K562 (cell line): ENCODE results near the gene SLC25A51. TPM values are rescaled to one million over a fixed set of nuclear protein-coding genes. Genes with fewer than 3 reads are reported as not detected.

ENCODE experiments used
- ARID2 ChIP-seq: fragments of 450-650 bp; IDR thresholded peaks from 2 replicates; pipeline ENCODE4 v1.6.1; 2017; ENCODE audit warnings: antibody characterized with exemption, mild to moderate bottlenecking
- ATF1 ChIP-seq, 2 experiments: fragments of 450-650 bp in 1 of 2; IDR thresholded peaks; 2 replicates each; pipeline ENCODE4 v1.6.1; 2016; ENCODE audit warnings: missing compliant biosample characterization in 1 of 2, missing genetic modification characterization in 1 of 2
- CREBBP ChIP-seq: IDR thresholded peaks from one replicate; pipeline ENCODE4 v1.6.1; 2012; ENCODE audit warnings: low read depth, mild to moderate bottlenecking, control low read depth, inconsistent platforms, low read length
- EP300 ChIP-seq: IDR thresholded peaks from 2 replicates; pipeline ENCODE4 v1.6.1; 2012; ENCODE audit warnings: low read length, improper control_type of control experiment
- FOXA1 ChIP-seq: fragments of 450-650 bp; IDR thresholded peaks from 2 replicates; pipeline ENCODE4 v1.6.1; 2016; ENCODE audit warnings: mild to moderate bottlenecking, borderline replicate concordance
- HIVEP1 ChIP-seq: fragments of 250-450 bp; sonication (Bioruptor Pico); IDR thresholded peaks from 2 replicates; pipeline ENCODE4 v1.4.0; 2020; ENCODE audit warnings: mild to moderate bottlenecking
- JUNB ChIP-seq: fragments of 450-650 bp; formaldehyde crosslinking; conservative IDR thresholded peaks from 2 replicates; pipeline ENCODE4 v1.4.0; 2020; ENCODE audit warnings: mild to moderate bottlenecking
- KDM1A ChIP-seq, 2 experiments: fragments of 450-650 bp; IDR thresholded peaks; 2 replicates each; pipeline ENCODE4 v1.6.1; 2016; ENCODE audit warnings: mild to moderate bottlenecking in 2 of 2
- MCM3 ChIP-seq: fragments of 450-650 bp; IDR thresholded peaks from 2 replicates; pipeline ENCODE4 v1.6.1; 2016
- PRMT5 ChIP-seq: sonication (generic); formaldehyde crosslinking; IDR thresholded peaks from 2 replicates; pipeline ENCODE4 v1.5.0; 2020; ENCODE audit warnings: missing genetic modification reagents
- PRPF4 ChIP-seq: fragments of 200-400 bp; formaldehyde crosslinking; IDR thresholded peaks from one replicate; pipeline ENCODE4 v1.6.1; 2017; ENCODE audit warnings: low read length, low read depth, mild to moderate bottlenecking; ENCODE audit not compliant: insufficient read depth, poor library complexity, severe bottlenecking
- RBM15 ChIP-seq: fragments of 200-400 bp; formaldehyde crosslinking; IDR thresholded peaks from 2 replicates; pipeline ENCODE4 v1.6.1; 2018; ENCODE audit warnings: mild to moderate bottlenecking, low read length, moderate library complexity; ENCODE audit not compliant: insufficient read depth
- RFX7 ChIP-seq: fragments of 250-450 bp; sonication (Bioruptor Pico); IDR thresholded peaks from 2 replicates; pipeline ENCODE4 v1.5.1; 2021; ENCODE audit warnings: mild to moderate bottlenecking
- ZNF134 ChIP-seq: fragments of 250-450 bp; sonication (Bioruptor Pico); conservative IDR thresholded peaks from 2 replicates; pipeline ENCODE4 v1.4.0; 2020
- ZNF175 ChIP-seq: fragments of 200-800 bp; sonication (Bioruptor generic); IDR thresholded peaks from 2 replicates; pipeline ENCODE4 v1.6.1; 2016; ENCODE audit warnings: low read depth, mild to moderate bottlenecking, missing genetic modification characterization, missing compliant biosample characterization
- ZNF3 ChIP-seq: fragments of 250-450 bp; sonication (Bioruptor Pico); IDR thresholded peaks from 2 replicates; pipeline ENCODE4 v1.5.0; 2021; ENCODE audit warnings: mild to moderate bottlenecking, moderate library complexity
- polyA plus RNA-seq, 8 experiments: library from polyadenylated mRNA; depleted of rRNA in 4 of 8; stranded (reverse) in 5 of 8; unstranded in 3 of 8; fragments of >200 nt; fragmentation: Nextera tagmentation in 2 of 8; fragmentation: Illumina TruSeq in 1 of 8; extraction: Ambion mirVana in 2 of 8; extraction: Trizol in 1 of 8; gene quantifications; 2 replicates each; pipeline versions ENCODE4 v1.2.1 to v1.2.3, GENCODE V29; 2011 to 2014; ENCODE audit warnings: inconsistent platforms in 1 of 8, missing spikeins in 1 of 8
- total RNA-seq, 7 experiments: library from RNA; depleted of rRNA in 6 of 7; stranded (reverse); fragments of >200 nt in 6 of 7; fragmentation: Illumina TruSeq in 2 of 7; extraction: Trizol in 2 of 7; gene quantifications; 2 replicates each; pipeline versions ENCODE4 v1.2.1 to v1.2.3, GENCODE V29; 2011 to 2021; ENCODE audit warnings: low replicate concordance in 1 of 7
- TF ChIP-seq, protein P1 (sequence below): sonication (generic); formaldehyde crosslinking; IDR thresholded peaks from 2 replicates; pipeline ENCODE4 v1.5.0; 2020; ENCODE audit warnings: missing genetic modification reagents
- TF ChIP-seq, protein P2 (sequence below): fragments of 450-650 bp; IDR thresholded peaks from 2 replicates; pipeline ENCODE4 v1.6.1; 2016; ENCODE audit warnings: antibody characterized with exemption
- TF ChIP-seq, protein P3 (sequence below), 3 experiments: fragments of 200-800 bp in 1 of 3; fragments of 250-450 bp in 1 of 3; fragments of 450-650 bp in 1 of 3; sonication (Bioruptor Pico) in 1 of 3; sonication (Bioruptor generic) in 1 of 3; formaldehyde crosslinking in 1 of 3; IDR thresholded peaks; 2 replicates each; pipeline versions ENCODE4 v1.6.1 to v1.8.0; 2016 to 2022; ENCODE audit warnings: mild to moderate bottlenecking in 2 of 3, missing genetic modification characterization in 2 of 3, missing compliant biosample characterization in 1 of 3, moderate library complexity in 1 of 3
- TF ChIP-seq, protein P4 (sequence below): fragments of 450-650 bp; IDR thresholded peaks from 2 replicates; pipeline ENCODE4 v1.6.1; 2016; ENCODE audit warnings: borderline replicate concordance

SLC25A51 gene
- total and polyA plus RNA-seq, 9 of the 15 experiments (the other 6 are each of a cell fraction or from before 2014, with no cell fraction given) = 9.1 to 40.7 (median 24.5) TPM

DNA sequence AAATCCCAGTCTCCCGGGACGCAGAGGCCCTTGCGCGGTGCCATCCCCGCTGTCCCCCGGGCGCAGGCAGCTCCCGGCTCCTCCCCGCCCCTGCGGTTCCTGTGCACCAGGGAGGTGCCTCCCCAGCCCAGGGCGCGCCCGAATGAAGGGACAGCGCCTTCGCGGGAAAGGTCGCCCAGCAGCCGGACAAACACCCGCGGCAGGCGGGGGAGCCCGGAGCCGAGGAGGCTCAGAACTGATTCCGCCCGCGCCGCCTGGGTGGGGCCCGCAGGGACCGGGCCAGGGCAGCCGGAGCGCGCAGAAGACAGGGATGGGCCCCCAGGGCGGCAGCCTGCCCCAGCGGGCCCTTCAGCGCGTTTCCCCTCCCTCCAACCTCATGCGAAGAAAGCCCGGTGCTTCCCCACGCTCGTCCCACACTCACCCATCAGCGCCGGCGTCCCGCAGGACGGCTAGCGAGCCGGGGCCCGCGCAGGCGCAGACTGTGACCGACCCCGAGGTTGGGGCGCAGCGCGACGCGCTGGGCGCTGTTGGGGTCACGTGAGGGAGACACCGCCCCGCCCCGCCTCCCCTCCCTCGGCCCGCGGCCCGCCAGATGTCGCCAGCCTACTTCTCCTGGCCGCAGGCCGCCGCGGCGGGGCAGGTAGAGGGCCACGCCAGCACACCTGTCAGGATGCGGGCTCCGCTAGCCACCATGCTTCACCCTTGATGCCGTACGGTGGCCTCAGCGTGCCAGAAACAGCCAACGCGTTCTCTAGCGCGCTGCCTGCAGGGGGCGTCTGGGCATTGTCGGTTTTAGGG is at the start of gene SLC25A51 (continued):
- TF ChIP-seq, protein P1, sequence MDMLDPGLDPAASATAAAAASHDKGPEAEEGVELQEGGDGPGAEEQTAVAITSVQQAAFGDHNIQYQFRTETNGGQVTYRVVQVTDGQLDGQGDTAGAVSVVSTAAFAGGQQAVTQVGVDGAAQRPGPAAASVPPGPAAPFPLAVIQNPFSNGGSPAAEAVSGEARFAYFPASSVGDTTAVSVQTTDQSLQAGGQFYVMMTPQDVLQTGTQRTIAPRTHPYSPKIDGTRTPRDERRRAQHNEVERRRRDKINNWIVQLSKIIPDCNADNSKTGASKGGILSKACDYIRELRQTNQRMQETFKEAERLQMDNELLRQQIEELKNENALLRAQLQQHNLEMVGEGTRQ (CRISPR knock-in tag) = peak; percentile 98
- no peak for TF ChIP-seq RBM15
- TF ChIP-seq KDM1A (IDR thresholded peaks at IDR 0.05) = peak in 1 of 2 experiments; percentile 63; a peak in 1 of 4 replicates
- TF ChIP-seq ARID2 = peak; percentile 32; the same call in 1 of the 2 replicates
- TF ChIP-seq, protein P2, sequence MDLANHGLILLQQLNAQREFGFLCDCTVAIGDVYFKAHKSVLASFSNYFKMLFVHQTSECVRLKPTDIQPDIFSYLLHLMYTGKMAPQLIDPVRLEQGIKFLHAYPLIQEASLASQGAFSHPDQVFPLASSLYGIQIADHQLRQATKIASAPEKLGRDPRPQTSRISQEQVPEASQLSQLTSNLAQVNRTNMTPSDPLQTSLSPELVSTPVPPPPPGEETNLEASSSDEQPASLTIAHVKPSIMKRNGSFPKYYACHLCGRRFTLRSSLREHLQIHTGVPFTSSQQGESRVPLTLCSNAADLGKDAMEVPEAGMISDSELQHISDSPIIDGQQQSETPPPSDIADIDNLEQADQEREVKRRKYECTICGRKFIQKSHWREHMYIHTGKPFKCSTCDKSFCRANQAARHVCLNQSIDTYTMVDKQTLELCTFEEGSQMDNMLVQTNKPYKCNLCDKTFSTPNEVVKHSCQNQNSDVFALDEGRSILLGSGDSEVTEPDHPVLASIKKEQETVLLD = peak; percentile 69; the same call in 1 of the 2 replicates
- TF ChIP-seq RFX7 (CRISPR knock-in tag) = no peak
- peak; percentile 41 for TF ChIP-seq EP300
- TF ChIP-seq PRPF4 = no peak
- TF ChIP-seq HIVEP1 (CRISPR knock-in tag) = no peak
- TF ChIP-seq CREBBP = no peak
- TF ChIP-seq MCM3 = no peak
- TF ChIP-seq FOXA1 = no peak
- no peak; the same call in 1 of the 2 replicates for TF ChIP-seq ZNF134 (CRISPR knock-in tag)
- TF ChIP-seq, protein P3, sequence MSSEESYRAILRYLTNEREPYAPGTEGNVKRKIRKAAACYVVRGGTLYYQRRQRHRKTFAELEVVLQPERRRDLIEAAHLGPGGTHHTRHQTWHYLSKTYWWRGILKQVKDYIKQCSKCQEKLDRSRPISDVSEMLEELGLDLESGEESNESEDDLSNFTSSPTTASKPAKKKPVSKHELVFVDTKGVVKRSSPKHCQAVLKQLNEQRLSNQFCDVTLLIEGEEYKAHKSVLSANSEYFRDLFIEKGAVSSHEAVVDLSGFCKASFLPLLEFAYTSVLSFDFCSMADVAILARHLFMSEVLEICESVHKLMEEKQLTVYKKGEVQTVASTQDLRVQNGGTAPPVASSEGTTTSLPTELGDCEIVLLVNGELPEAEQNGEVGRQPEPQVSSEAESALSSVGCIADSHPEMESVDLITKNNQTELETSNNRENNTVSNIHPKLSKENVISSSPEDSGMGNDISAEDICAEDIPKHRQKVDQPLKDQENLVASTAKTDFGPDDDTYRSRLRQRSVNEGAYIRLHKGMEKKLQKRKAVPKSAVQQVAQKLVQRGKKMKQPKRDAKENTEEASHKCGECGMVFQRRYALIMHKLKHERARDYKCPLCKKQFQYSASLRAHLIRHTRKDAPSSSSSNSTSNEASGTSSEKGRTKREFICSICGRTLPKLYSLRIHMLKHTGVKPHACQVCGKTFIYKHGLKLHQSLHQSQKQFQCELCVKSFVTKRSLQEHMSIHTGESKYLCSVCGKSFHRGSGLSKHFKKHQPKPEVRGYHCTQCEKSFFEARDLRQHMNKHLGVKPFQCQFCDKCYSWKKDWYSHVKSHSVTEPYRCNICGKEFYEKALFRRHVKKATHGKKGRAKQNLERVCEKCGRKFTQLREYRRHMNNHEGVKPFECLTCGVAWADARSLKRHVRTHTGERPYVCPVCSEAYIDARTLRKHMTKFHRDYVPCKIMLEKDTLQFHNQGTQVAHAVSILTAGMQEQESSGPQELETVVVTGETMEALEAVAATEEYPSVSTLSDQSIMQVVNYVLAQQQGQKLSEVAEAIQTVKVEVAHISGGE (CRISPR knock-in tag; IDR thresholded peaks at IDR 0.05) = peak in 1 of 3 experiments; percentile 90; a peak in 2 of 6 replicates
- no peak for TF ChIP-seq JUNB (CRISPR knock-in tag)
- TF ChIP-seq, protein P4, sequence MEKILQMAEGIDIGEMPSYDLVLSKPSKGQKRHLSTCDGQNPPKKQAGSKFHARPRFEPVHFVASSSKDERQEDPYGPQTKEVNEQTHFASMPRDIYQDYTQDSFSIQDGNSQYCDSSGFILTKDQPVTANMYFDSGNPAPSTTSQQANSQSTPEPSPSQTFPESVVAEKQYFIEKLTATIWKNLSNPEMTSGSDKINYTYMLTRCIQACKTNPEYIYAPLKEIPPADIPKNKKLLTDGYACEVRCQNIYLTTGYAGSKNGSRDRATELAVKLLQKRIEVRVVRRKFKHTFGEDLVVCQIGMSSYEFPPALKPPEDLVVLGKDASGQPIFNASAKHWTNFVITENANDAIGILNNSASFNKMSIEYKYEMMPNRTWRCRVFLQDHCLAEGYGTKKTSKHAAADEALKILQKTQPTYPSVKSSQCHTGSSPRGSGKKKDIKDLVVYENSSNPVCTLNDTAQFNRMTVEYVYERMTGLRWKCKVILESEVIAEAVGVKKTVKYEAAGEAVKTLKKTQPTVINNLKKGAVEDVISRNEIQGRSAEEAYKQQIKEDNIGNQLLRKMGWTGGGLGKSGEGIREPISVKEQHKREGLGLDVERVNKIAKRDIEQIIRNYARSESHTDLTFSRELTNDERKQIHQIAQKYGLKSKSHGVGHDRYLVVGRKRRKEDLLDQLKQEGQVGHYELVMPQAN = peak; percentile 89; the same call in 1 of the 2 replicates
- peak; percentile 64 for TF ChIP-seq ATF1 (CRISPR knock-in tag; IDR thresholded peaks at IDR 0.05)
- TF ChIP-seq ATF1 (tag; IDR thresholded peaks at IDR 0.05) = peak; percentile 95
- TF ChIP-seq ZNF3 (CRISPR knock-in tag) = no peak
- no peak for TF ChIP-seq PRMT5
- TF ChIP-seq ZNF175 (CRISPR knock-in tag) = no peak
